ENCODE results near the gene TEX2. TPM values are rescaled to one million over a fixed set of nuclear protein-coding genes. Genes with fewer than 3 reads are reported as not detected.

Gene TEX2
- total and polyA plus RNA-seq, 4 experiments from 2014 or later = 7.9 to 13.1 (median 10.7) TPM

GRCh38 chr17:64297467-64298088, 34.5 kb upstream of the TEX2 start:
- ChIA-PET POLR2A (ENCODE audit: partially characterized antibody) (no interaction called here), CTCF (ENCODE audit: partially characterized antibody) (interaction anchor here (1.4 to 1.6 kb wide), 2 partner anchors 22 to 123 kb away, joined by 3 to 5 read pairs; no protein-coding TSS in a partner anchor)
- intact Hi-C loops (cut with micrococcal nuclease) = no loop called here
- H3K4me3 ChIP-seq (ENCODE audit: low read length in 2 of 2) = no peak overlapping the region
- Mint-ChIP-seq H3K36me3 (no peaks in the 10 kb centered on the region), H3K4me3 (no peak overlapping the region), H3K4me1 (no peaks in the 10 kb centered on the region), H3K27ac (no peak overlapping the region), H3K27me3 (peaks cover 0 to 2% of the 10 kb centered on the region in 2 donors), H3K9me3 (peaks cover 0 to 2% (median 0%) of the 10 kb centered on the region in 8 donors)
- no peaks in the 10 kb centered on the region for H3K27me3 ChIP-seq (ENCODE audit: insufficient read depth, low read length)
- H3K9me3 ChIP-seq (ENCODE audit: control insufficient read depth in 1 of 2, low read length in 2 of 2) = no peaks in the 10 kb centered on the region
- no peaks in the 10 kb centered on the region for H3K36me3 ChIP-seq (ENCODE audit: insufficient read depth, low read length)
- DNase-seq = no peak
- H3K27ac ChIP-seq (ENCODE audit: low read depth, low read length) = no peak overlapping the region
- H3K4me1 ChIP-seq (ENCODE audit: insufficient read depth, low read length) = no peaks in the 10 kb centered on the region

GRCh38 chr17:64296246-64296645, 33.2 kb upstream of the TEX2 start:
- peaks cover under 1 to 3% of the 10 kb centered on the region in 2 donors for H3K9me3 ChIP-seq (ENCODE audit: control insufficient read depth in 1 of 2, low read length in 2 of 2)
- Mint-ChIP-seq H3K27me3 (peaks cover 0 to under 1% of the 10 kb centered on the region in 2 donors), H3K9me3 (peaks cover 0 to 12% (median 6%) of the 10 kb centered on the region in 8 donors), H3K27ac (no peak overlapping the region), H3K4me3 (no peak overlapping the region), H3K36me3 (no peaks in the 10 kb centered on the region), H3K4me1 (no peaks in the 10 kb centered on the region)
- H3K4me3 ChIP-seq (ENCODE audit: low read length in 2 of 2) = no peak overlapping the region
- H3K36me3 ChIP-seq (ENCODE audit: insufficient read depth, low read length) = no peaks in the 10 kb centered on the region
- ChIA-PET CTCF (ENCODE audit: partially characterized antibody) (interaction anchor here (0.9 to 1.4 kb wide), 4 partner anchors 10 to 147 kb away, joined by 3 read pairs; no protein-coding TSS in a partner anchor), POLR2A (ENCODE audit: partially characterized antibody) (no interaction called here)
- no peak overlapping the region for H3K27ac ChIP-seq (ENCODE audit: low read depth, low read length)
- no peak for DNase-seq
- intact Hi-C loops (cut with micrococcal nuclease) = no loop called here
- H3K4me1 ChIP-seq (ENCODE audit: insufficient read depth, low read length) = no peaks in the 10 kb centered on the region
- no peaks in the 10 kb centered on the region for H3K27me3 ChIP-seq (ENCODE audit: insufficient read depth, low read length)

GRCh38 chr17:64295146-64295545, 32.1 kb upstream of the TEX2 start:
- CTCF ChIA-PET (ENCODE audit: partially characterized antibody) = interaction anchor here (0.9 to 1.5 kb wide), 2 partner anchors 10 to 12 kb away, joined by 3 read pairs; no protein-coding TSS in a partner anchor
- H3K27me3 Mint-ChIP-seq = no peaks in the 10 kb centered on the region
- no peak overlapping the region for H3K4me3 Mint-ChIP-seq
- Histone ChIP-seq H3K4me1 (ENCODE audit: insufficient read depth, low read length) (no peaks in the 10 kb centered on the region), H3K36me3 (ENCODE audit: insufficient read depth, low read length) (no peaks in the 10 kb centered on the region), H3K4me3 (ENCODE audit: low read length in 2 of 2) (no peak overlapping the region), H3K27me3 (ENCODE audit: insufficient read depth, low read length) (no peaks in the 10 kb centered on the region), H3K27ac (ENCODE audit: low read depth, low read length) (no peak overlapping the region), H3K9me3 (ENCODE audit: control insufficient read depth in 1 of 2, low read length in 2 of 2) (peaks cover 6 to 7% of the 10 kb centered on the region in 2 donors)
- POLR2A ChIA-PET (ENCODE audit: partially characterized antibody) = no interaction called here
- H3K4me1 Mint-ChIP-seq = no peaks in the 10 kb centered on the region
- no peak overlapping the region for H3K27ac Mint-ChIP-seq
- DNase-seq = no peak
- intact Hi-C loops (cut with micrococcal nuclease) = no loop called here
- peaks cover 0 to 21% (median 14%) of the 10 kb centered on the region in 8 donors for H3K9me3 Mint-ChIP-seq
- no peaks in the 10 kb centered on the region for H3K36me3 Mint-ChIP-seq

- no peak overlapping the region for H3K27ac ChIP-seq (ENCODE audit: low read depth, low read length)
- no peaks in the 10 kb centered on the region for H3K4me1 Mint-ChIP-seq
- ChIA-PET POLR2A (ENCODE audit: partially characterized antibody) (no interaction called here), CTCF (ENCODE audit: partially characterized antibody) (interaction anchor here (1.0 to 2.2 kb wide), 5 partner anchors 11 to 389 kb away, joined by 3 to 6 read pairs (median 4); no protein-coding TSS in a partner anchor)
- H3K27ac Mint-ChIP-seq = no peak overlapping the region
- H3K9me3 Mint-ChIP-seq = peaks cover 0 to 27% (median 16%) of the 10 kb centered on the region in 8 donors
- no peak for DNase-seq
- H3K36me3 Mint-ChIP-seq = no peaks in the 10 kb centered on the region
- H3K9me3 ChIP-seq (ENCODE audit: control insufficient read depth in 1 of 2, low read length in 2 of 2) = peaks cover 6 to 7% of the 10 kb centered on the region in 2 donors
- no peaks in the 10 kb centered on the region for H3K27me3 Mint-ChIP-seq
- no peak overlapping the region for H3K4me3 Mint-ChIP-seq
- intact Hi-C loops (cut with micrococcal nuclease) = no loop called here
- no peaks in the 10 kb centered on the region for H3K4me1 ChIP-seq (ENCODE audit: insufficient read depth, low read length)
- no peaks in the 10 kb centered on the region for H3K27me3 ChIP-seq (ENCODE audit: insufficient read depth, low read length)
- no peak overlapping the region for H3K4me3 ChIP-seq (ENCODE audit: low read length in 2 of 2)
- no peaks in the 10 kb centered on the region for H3K36me3 ChIP-seq (ENCODE audit: insufficient read depth, low read length)
Measured at GRCh38 chr17:64291268-64291851, 28.3 kb upstream of the TEX2 start.

GRCh38 chr17:64289741-64290141, 26.7 kb upstream of the TEX2 start:
- H3K9me3 Mint-ChIP-seq = peaks cover 0 to 27% (median 16%) of the 10 kb centered on the region in 8 donors
- no peaks in the 10 kb centered on the region for H3K36me3 Mint-ChIP-seq
- intact Hi-C loops (cut with micrococcal nuclease) = no loop called here
- POLR2A ChIA-PET (ENCODE audit: partially characterized antibody) = no interaction called here
- H3K4me1 ChIP-seq (ENCODE audit: insufficient read depth, low read length) = no peaks in the 10 kb centered on the region
- H3K27me3 Mint-ChIP-seq = no peaks in the 10 kb centered on the region
- H3K4me1 Mint-ChIP-seq = no peaks in the 10 kb centered on the region
- no peak overlapping the region for H3K4me3 ChIP-seq (ENCODE audit: low read length in 2 of 2)
- peaks cover 6 to 7% of the 10 kb centered on the region in 2 donors for H3K9me3 ChIP-seq (ENCODE audit: control insufficient read depth in 1 of 2, low read length in 2 of 2)
- DNase-seq = no peak
- no peaks in the 10 kb centered on the region for H3K36me3 ChIP-seq (ENCODE audit: insufficient read depth, low read length)
- no peak overlapping the region for H3K27ac ChIP-seq (ENCODE audit: low read depth, low read length)
- H3K27me3 ChIP-seq (ENCODE audit: insufficient read depth, low read length) = no peaks in the 10 kb centered on the region
- CTCF ChIA-PET (ENCODE audit: partially characterized antibody) = interaction anchor here (0.9 to 1.3 kb wide), 3 partner anchors 10 to 424 kb away, joined by 3 to 4 read pairs (median 3); no protein-coding TSS in a partner anchor
- H3K27ac Mint-ChIP-seq = no peak overlapping the region
- peak overlapping the region in 1 of 8 donors; percentile 55 for H3K4me3 Mint-ChIP-seq

GRCh38 chr17:64282753-64283080, 19.7 kb upstream of the TEX2 start:
- no peaks in the 10 kb centered on the region for H3K4me1 ChIP-seq (ENCODE audit: insufficient read depth, low read length)
- DNase-seq = no peak
- no peak overlapping the region for H3K27ac ChIP-seq (ENCODE audit: low read depth, low read length)
- no peak overlapping the region for H3K4me3 ChIP-seq (ENCODE audit: low read length in 2 of 2)
- no peak overlapping the region for H3K27ac Mint-ChIP-seq
- H3K36me3 Mint-ChIP-seq = no peaks in the 10 kb centered on the region
- no peaks in the 10 kb centered on the region for H3K36me3 ChIP-seq (ENCODE audit: insufficient read depth, low read length)
- no peaks in the 10 kb centered on the region for H3K27me3 ChIP-seq (ENCODE audit: insufficient read depth, low read length)
- H3K4me1 Mint-ChIP-seq = peaks cover 0 to 2% (median 0%) of the 10 kb centered on the region in 4 donors
- H3K9me3 Mint-ChIP-seq = no peaks in the 10 kb centered on the region
- ChIA-PET POLR2A (ENCODE audit: partially characterized antibody) (interaction anchor here (1.0 kb wide), 1 partner anchor 137 kb away, joined by 6 read pairs; no protein-coding TSS in a partner anchor), CTCF (ENCODE audit: partially characterized antibody) (interaction anchor here (0.9 to 1.9 kb wide), 6 partner anchors 8 to 379 kb away, joined by 3 to 7 read pairs (median 4); no protein-coding TSS in a partner anchor)
- intact Hi-C loops (cut with micrococcal nuclease) = loop anchor here (1.0 to 5.0 kb wide), 4 partner anchors 136 to 365 kb away; partner anchors contain the start of gene GH1
- H3K27me3 Mint-ChIP-seq = no peaks in the 10 kb centered on the region
- no peak overlapping the region for H3K4me3 Mint-ChIP-seq
- H3K9me3 ChIP-seq (ENCODE audit: control insufficient read depth in 1 of 2, low read length in 2 of 2) = no peaks in the 10 kb centered on the region
